HG02588 (cell line): ENCODE measurements around the gene TPRA1.
A peak's percentile ranks its signal among the peaks of the same experiment; 100 is the strongest.

Source experiments
- ATAC-seq: cut with Tn5 transposase; IDR thresholded peaks from one replicate; pipeline ENCODE4 v1.9.1; 2021; ENCODE audit warnings: mild to moderate bottlenecking, moderate library complexity; ENCODE audit not compliant: unreplicated experiment

The TPRA1 gene

GRCh38 chr3:127593178-127593577 is 2.6 kb upstream of the TPRA1 start:
- ATAC-seq = no peak

- ATAC-seq = peak; percentile 32
Observed at GRCh38 chr3:127590282-127590592, 296 bp downstream of the TPRA1 start.

- peak; percentile 7 for ATAC-seq
Observed at GRCh38 chr3:127589600-127590281, 792 bp downstream of the TPRA1 start.

GRCh38 chr3:127588806-127589577 is 1.5 kb downstream of the TPRA1 start:
- ATAC-seq = no peak

GRCh38 chr3:127587876-127588275 is 2.7 kb downstream of the TPRA1 start:
- no peak for ATAC-seq

GRCh38 chr3:127585813-127586413 is 4.6 kb downstream of the TPRA1 start:
- ATAC-seq = no peak

GRCh38 chr3:127585163-127585812 is 5.2 kb downstream of the TPRA1 start:
- ATAC-seq = no peak

- no peak for ATAC-seq
Observed at GRCh38 chr3:127584734-127585133, 5.8 kb downstream of the TPRA1 start.

- ATAC-seq = no peak
Observed at GRCh38 chr3:127580327-127581060, 10.0 kb downstream of the TPRA1 start.

- no peak for ATAC-seq
Observed at GRCh38 chr3:127578802-127579201, 11.7 kb downstream of the TPRA1 start.

- ATAC-seq = no peak
Observed at GRCh38 chr3:127578168-127578567, 12.4 kb downstream of the TPRA1 start.

- no peak for ATAC-seq
Observed at GRCh38 chr3:127577448-127577847, 13.1 kb downstream of the TPRA1 start.

GRCh38 chr3:127574880-127575878 is 15.4 kb downstream of the TPRA1 start:
- peak; percentile 62 for ATAC-seq

GRCh38 chr3:127573912-127574311 is 16.6 kb downstream of the TPRA1 start:
- no peak for ATAC-seq

GRCh38 chr3:127573401-127573800 is 17.1 kb downstream of the TPRA1 start:
- no peak for ATAC-seq

- ATAC-seq = no peak
Observed at GRCh38 chr3:127572735-127573134, 17.8 kb downstream of the TPRA1 start.

- ATAC-seq = no peak
Observed at GRCh38 chr3:127572186-127572585, 18.3 kb downstream of the TPRA1 start.

GRCh38 chr3:127570520-127570919 is 20.0 kb downstream of the TPRA1 start:
- no peak for ATAC-seq

GRCh38 chr3:127569160-127569559 is 21.4 kb downstream of the TPRA1 start:
- ATAC-seq = no peak

GRCh38 chr3:127568586-127568985 is 21.9 kb downstream of the TPRA1 start:
- no peak for ATAC-seq
